Left forelimb (tissue), 1 donor: Measurements from ENCODE around the gene SOX14.

Experiments used
- DNase-seq: peaks from one replicate; pipeline ENCODE4 v3.0.0-alpha.2; 2018; ENCODE audit warnings: low spot score

Gene SOX14

DNA sequence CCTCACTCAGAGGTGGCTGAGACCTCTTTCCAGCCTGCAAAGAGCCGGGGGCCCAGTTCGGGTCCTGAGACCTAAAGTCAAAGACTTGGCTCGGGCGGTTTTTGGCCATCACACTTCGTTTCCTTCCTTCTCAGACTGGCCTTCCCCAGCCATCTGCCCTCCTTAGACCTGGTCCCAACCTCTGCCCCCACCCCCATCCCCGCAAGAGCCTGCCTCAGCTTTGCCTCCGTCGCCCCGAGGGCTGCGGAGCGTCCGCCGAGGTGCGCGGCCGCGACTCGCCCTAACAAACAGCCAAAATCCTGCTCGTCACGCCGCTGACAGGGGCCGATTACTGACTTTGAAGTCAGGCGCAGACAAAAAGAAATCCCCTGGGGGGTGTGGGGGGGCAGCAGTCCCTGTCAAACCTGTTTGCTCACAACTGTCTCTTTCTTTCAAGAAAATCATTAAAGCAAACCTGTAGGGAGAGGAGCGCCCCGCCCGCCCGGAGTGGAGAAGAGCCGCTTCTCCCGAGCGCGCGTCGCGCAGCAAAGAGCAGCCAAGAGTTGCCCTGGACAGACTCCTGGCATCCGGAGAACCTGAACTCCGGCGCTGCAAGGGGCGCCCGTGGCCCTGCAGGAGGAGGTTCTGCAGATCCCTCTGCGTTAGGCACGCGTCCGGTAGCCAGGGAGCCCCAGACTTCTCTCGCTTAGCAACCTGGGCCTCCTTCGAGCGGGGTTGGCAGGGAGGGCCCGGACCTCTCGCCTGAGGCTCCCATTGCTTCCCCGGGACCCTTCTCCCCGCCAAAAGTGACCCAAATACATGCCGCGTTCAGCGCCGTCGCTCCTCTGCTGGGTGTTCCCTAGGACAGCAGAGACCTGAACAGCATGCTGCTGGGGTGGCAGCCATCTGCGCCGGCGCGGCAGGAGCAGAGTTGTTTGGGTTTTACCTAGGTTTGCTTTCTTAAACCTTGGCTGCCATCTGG, 4.5 kb downstream of the SOX14 start:
- no peak for DNase-seq

DNA sequence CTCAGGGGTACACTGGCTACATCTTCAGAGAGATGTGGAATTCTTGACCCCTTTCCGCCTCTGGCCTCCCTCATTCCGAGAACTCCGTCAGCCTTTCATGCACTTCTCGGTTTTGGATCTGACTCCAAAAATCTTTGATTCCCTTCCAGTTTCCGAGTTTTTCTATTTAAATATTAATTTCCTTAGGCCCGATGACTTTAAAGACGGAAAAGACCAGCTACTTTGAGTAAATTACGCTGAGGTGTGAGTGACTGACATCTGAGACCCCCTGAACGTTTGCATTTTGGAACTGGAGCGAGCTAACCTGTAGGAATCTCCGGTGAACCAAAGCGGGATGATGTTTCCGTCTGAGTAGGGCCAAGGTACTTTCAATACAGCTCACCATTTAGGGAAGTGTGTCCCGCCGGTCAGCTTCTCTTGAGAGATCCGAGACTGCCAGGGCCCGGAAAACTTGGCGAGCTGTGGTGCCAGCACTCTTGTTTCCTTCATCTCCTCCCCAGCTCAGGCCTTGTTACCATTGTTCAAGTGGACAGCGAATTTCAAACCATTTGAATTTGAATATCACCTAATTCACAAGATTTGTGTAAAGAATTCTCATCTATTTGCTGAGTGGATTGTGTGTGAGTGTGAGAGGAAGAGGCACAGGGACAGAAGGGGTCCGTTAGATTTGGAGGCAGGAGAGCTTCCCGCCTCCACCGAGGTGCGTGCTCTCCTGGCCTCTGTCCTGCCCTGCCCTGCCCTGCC, 5.4 kb downstream of the SOX14 start:
- DNase-seq: no peak

DNA sequence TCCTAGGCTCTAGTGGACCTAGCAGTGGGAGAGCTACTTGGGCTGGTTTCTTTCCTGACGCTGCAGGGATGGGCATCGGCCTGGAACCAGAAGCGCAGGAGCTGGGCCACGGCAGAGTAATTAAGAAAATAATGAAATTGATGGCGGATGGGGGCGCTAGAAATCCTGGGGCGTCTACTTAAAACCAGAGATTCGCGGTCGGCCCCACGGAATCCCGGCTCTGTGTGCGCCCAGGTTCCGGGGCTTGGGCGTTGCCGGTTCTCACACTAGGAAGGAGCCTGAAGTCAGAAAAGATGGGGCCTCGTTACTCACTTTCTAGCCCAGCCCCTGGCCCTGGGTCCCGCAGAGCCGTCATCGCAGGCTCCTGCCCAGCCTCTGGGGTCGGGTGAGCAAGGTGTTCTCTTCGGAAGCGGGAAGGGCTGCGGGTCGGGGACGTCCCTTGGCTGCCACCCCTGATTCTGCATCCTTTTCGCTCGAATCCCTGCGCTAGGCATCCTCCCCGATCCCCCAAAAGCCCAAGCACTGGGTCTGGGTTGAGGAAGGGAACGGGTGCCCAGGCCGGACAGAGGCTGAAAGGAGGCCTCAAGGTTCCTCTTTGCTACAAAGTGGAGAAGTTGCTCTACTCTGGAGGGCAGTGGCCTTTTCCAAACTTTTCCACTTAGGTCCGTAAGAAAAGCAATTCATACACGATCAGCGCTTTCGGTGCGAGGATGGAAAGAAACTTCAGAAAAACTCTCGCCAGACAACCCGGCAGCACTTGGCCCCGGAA, 6.1 kb downstream of the SOX14 start:
- DNase-seq: no peak

DNA sequence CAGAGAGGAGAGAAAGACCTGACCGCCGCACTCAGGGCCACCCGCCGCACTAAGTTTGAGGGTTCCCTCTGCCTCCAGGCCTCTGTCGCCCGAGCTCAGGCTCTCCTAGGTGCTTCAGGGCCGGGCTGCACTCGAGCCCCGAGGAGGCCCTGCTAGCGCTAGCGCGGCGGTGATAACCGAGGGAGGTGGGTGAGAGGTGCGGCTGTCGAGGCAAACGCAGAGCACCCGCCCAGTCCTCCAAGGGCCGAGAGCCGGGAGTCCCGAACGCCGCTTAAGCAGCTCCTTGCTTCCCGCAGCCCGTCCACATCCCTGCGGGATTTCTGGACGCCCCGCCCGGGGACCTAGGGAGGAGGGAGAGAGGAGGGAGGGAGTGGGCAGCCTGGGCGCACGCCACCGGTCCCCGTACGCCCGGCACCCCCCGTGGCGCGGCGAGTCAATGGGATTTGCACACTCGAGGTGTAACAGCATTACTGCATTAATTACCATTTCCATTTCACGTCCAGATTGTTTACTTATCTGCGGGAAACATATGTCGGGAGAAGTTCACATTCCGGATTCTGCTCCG, 6.8 kb downstream of the SOX14 start:
- no peak for DNase-seq

DNA sequence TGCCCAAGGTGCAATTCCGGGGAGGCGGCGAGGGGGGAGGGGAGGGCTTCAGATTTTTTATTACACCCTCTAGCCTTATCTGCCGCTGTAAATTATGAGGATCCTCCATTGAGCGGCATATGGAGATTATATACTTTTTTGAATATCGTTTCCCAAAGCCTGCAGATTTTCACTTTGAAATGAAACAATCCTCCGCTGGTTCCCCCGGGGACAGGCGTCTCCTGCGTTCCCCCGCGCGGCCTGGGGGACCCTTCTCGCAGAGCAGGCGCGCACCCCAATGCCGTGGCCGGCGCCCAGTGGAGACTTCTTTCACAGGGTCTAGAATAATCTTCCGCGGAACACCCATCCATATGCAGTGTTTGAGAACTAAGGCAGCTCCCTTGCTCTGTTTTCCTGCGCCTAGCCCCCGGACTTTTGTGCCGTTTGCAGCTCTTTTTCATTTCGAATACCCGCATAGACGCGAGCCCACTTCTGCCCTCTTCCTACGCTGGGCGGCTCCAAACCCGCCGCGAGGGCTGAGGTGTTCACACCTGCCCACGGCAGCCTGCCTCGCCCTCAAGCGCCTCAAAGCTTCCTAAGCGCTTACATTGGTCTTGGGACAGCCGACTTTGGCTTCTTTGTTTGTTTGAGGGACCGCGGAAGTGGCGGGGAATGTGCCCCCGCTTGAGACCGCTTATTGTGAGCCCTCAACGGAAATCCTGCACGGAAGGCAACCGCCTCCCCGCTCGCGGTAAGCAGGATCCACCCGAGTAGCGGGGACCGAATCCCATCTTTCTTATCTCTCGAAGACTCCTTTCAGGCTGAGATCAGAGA, 7.5 kb downstream of the SOX14 start:
- no peak for DNase-seq

DNA sequence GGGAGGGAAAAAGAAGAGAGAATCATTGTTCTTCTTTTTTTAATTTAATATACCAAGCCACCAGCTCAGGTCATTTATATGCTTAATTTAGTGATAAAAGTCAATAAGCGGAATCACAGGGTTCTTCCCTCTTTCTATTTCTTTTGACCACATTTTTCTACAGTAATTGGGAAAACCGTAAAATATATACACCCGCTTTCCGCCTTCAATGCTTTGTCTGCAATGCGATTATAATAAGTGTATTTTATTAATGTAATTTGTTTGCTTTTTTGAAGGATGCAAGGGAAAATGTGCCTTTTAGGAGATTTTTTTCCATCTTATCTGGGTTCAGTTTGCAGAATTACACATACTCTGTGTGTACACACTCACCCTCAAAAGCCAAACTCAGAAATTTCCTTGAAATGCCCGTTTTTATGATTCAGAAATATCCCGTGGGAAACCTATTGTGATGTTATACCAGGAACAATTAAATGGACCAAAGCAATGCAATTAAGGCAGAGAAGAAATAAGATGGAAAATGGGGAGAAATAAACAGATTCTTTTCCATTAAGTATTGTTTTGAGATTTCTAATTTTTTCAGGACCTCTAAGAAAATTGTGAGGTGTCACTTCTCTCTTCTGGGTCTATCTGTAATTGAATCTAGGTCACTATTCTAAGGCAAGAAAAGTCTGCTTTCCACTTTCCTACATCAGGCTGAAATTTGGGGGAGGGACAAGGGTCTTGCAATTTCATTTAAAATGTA, 8.3 kb downstream of the SOX14 start:
- DNase-seq: no peak

DNA sequence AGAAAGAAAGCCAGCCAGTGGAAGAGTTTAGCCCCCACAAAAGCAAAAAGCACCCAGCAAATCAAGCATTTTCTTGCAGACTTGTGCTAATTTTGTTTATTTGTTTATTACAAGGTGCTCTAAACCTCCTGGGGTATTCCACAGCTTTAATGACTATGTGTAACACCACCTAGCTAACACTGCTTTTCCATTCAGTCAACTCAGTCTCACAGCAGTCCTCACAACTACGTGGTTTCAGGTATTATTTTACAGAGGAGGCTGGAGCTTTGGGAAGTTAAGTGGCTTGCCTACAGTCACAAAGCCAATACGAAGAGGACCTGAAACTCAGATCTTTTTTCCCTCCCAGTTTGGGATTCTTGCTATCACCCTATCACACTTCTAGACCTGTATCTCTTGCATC, 14.8 kb downstream of the SOX14 start:
- DNase-seq: no peak

DNA sequence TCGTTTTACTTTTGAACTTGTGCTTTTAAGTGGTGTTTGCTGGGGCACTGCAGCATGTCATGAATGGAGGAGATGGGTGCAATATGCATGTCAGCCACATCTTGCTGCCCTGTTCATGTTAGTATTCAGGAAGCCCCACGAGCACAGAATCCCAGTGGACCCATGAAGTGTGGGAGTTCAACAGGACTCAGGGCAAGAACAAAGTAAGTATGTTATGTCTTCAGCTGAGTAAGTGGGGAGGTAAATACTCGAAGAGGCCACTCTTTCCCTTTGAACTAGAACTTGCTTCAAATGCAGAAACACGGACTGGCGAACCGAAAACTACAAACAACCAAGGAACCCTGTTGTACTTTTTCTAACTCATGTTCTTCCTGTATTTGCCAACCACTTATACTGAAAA, 23.4 kb downstream of the SOX14 start:
- no peak for DNase-seq

DNA sequence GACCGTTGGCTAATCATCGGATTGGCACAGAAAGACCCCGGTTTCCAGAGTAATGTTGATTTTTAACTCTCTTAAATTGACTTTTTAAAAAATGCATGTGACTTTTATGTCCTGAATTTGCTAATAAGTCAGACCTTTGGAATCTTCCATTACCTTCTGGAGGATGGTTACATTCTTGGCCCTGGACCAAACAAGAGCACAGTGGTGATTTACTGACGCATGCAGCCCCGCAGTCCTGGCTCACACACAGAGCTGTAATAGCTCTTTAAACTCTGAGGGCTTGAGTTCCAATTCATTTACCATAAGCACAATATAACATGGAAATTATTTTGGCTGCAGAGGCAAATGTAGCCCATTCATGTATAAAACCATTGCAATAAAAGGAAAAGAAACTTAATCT, 25.1 kb downstream of the SOX14 start:
- no peak for DNase-seq

DNA sequence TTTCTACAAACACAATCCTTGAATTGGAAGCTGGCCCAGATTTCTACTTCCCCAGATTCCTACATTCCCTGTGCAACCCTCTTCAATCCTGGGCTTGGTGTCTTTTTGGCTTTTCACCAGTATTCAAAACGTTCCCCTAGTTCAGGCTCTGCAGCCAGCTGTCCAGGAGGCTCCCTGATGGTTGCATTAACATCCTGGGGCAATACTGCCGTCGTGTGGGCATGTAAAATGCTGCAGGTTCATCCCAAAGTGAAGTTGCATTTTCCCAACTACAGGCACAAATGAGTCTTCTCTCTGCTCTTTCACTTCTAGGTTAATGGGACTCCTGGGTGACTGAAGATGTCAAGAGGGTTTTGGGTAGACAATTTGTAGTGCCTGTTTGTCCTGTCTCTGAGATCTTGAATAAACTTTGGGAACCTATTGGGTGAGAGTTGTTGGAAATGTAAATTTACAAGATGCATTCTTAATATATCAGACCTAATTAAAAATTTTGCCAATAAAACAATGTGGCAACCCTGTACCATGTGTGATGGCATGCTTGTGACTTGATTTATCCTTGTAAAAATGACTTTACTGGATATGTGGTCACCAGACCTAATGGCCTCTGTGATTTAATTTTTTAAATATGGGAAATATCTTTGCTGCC, 28.6 kb downstream of the SOX14 start:
- no peak for DNase-seq

DNA sequence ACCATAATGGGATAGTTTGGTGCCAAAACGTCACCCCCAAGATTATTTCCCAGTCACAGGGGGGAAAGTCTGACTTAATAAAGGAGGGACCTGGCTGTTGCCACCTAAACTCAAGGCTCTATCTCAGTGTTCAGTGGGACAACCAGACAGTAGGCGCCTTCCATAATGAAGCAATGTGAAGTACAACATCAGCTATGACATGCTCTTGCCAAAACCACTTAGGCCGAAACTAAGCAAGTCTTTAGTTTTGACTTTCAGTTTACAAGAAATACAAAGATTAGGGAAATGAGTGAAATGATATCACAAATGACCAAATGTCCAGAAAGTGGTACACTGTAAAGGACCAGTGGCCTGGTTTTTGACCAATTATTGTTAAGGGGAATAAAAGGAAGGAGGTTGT, 32.9 kb downstream of the SOX14 start:
- no peak for DNase-seq

DNA sequence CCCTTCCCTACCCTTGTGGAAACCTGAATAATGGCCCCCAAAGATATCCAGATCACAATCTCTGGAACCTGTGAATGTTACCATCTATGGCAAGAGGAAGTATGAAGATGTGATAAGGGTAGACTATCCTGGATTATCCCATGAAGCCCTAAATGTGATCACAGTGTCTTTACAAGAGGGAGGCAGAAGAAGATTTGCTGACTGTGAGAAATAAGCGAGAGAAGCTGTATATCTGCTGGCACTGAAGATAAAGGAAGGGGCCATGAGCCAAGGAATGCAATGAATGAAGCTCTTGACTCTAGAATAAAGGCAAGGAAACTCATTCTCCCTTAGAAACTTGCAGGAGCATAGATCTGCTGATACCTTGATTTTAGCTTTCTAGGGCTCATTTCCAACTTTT, 39.1 kb downstream of the SOX14 start:
- no peak for DNase-seq

DNA sequence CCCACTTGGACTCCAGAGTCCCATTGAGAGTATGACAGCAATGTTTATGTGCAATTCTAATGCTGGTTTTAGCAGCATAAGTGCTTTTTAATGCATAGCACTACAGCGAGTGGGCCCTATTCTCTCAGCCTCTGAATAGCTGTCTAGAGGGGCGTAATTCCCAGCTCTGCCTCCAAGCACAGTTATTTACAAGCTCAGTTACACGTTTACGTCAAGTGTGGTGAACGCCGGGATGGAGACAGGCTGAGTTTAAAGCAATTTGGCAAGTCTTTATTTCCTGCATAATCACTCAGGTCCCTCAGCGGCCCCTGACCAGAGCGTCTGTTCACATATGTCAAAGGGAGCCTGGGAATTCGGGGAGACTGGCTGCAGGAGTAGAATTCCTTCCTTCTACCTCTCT, 43.9 kb downstream of the SOX14 start:
- DNase-seq: no peak

DNA sequence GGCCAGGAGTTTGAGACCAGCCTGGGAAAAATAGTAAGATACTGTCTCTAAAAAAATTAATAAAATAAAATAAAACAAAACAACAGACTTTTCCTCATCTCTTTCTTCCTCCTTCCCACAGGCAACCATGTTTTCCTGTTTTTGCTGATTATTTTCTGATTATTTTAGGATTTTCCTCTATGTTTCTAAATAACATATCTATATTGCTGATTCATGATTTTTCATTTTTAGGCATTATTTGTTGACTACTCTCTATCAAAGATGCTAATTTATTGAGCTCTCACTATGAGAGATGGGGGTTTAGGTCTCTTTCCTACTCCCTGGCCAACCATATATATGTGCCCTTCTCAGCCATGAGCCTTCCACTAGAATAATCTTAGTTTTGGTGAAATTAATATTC, 45.4 kb downstream of the SOX14 start:
- DNase-seq: no peak

DNA sequence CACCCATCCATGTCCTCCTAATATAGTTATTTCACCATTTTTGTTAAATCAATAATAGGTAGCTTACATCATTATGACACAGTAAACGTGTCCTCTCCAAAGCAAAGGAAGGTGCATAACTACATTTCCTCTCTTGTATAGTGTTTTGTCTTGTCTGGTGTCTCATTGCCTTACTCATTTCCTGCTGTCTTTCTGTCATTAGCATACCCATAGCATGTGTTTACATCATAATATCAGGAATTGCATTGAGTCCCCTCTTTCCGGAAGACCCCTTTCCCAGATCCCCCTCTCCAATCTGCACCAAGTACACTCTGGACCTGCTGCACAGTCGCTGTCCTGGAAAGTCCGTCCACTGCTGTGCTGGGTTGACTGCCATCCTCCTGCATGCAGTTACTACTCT, 47.9 kb downstream of the SOX14 start:
- no peak for DNase-seq

DNA sequence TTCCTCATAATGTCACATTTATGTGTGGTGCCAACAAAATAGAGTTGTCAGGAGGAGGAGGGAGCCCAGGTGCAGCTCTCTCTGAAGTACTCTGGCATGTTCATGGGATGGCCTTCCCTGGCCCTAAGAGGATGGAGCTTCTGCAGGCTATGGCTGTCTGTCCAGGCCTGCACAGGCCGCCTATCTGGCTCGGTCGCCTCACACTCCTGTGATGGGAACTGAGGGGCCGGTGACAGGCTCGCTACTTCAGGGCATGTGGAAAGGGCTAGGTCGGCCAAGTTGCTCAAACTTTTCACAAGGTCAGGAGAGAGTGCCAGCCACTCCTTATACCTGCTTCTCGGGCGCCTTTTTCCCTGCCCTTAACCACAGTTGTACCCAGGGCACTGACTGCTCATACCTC, 51.1 kb downstream of the SOX14 start:
- DNase-seq: no peak
